NB4 (cell line): Measurements from ENCODE around the gene JPH3.

Experiments used
- CTCF ChIP-seq: IDR thresholded peaks from one replicate; pipeline ENCODE4 v1.5.1; 2012; ENCODE audit warnings: low read depth, low read length
- POLR2A ChIP-seq: IDR thresholded peaks from 2 replicates; pipeline ENCODE4 v1.6.1; 2011; ENCODE audit warnings: mild to moderate bottlenecking; ENCODE audit not compliant: insufficient read length; ENCODE audit errors: extremely low read depth

- no peak for TF ChIP-seq CTCF
- TF ChIP-seq POLR2A, result no peak
Observed at GRCh38 chr16:87685766-87686165, 83.5 kb downstream of the JPH3 start.
